Measurements from ENCODE around the gene KANSL1. TPM values are rescaled to one million over a fixed set of nuclear protein-coding genes. Genes with fewer than 3 reads are reported as not detected.

KANSL1 gene
- total RNA-seq, 1 donor from 2014 or later: 129 TPM

DNA sequence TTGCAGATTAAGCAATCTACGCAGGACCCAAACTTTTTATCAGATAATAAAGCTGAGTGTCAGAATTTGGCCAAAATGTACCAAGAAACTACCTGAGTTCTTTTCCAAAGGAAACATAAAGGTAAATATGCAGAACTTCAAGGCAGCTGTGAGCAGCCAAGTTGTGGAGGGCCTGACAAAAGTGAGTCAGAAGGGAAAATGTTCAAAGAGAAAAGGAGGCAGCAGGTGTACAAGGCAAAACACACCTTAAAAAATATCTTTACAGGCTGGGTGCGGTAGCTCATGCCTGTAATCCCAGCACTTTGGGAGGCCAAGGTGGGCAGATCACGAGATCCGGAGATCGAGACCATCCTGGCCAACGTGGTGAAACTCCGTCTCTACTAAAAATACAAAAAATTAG is 7.0 kb upstream of the KANSL1 start:
- Mint-ChIP-seq H3K4me3 (no peak overlapping the region), H3K9me3 (peaks cover 5% of the 10 kb centered on the region), H3K27ac (peak overlapping the region; percentile 50), H3K36me3 (peaks cover 29% of the 10 kb centered on the region), H3K4me1 (ENCODE audit: unreplicated experiment) (peaks cover 11% of the 10 kb centered on the region), H3K27me3 (no peaks in the 10 kb centered on the region)
- DNase-seq (ENCODE audit: extremely low spot score, unreplicated experiment): no peak
- TF ChIP-seq, protein P1, sequence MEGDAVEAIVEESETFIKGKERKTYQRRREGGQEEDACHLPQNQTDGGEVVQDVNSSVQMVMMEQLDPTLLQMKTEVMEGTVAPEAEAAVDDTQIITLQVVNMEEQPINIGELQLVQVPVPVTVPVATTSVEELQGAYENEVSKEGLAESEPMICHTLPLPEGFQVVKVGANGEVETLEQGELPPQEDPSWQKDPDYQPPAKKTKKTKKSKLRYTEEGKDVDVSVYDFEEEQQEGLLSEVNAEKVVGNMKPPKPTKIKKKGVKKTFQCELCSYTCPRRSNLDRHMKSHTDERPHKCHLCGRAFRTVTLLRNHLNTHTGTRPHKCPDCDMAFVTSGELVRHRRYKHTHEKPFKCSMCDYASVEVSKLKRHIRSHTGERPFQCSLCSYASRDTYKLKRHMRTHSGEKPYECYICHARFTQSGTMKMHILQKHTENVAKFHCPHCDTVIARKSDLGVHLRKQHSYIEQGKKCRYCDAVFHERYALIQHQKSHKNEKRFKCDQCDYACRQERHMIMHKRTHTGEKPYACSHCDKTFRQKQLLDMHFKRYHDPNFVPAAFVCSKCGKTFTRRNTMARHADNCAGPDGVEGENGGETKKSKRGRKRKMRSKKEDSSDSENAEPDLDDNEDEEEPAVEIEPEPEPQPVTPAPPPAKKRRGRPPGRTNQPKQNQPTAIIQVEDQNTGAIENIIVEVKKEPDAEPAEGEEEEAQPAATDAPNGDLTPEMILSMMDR (conservative IDR thresholded peaks at IDR 0.05): no peak

GRCh38 chr17:46199379-46199778 is 6.2 kb upstream of the KANSL1 start:
- DNase-seq (ENCODE audit: extremely low spot score, unreplicated experiment): no peak
- Mint-ChIP-seq H3K27me3 (no peaks in the 10 kb centered on the region), H3K36me3 (peaks cover 21% of the 10 kb centered on the region), H3K4me3 (no peak overlapping the region), H3K9me3 (peaks cover 5% of the 10 kb centered on the region), H3K27ac (peak overlapping the region; percentile 33), H3K4me1 (ENCODE audit: unreplicated experiment) (peaks cover 19% of the 10 kb centered on the region)
- TF ChIP-seq, protein P1 (conservative IDR thresholded peaks at IDR 0.05): no peak

DNA sequence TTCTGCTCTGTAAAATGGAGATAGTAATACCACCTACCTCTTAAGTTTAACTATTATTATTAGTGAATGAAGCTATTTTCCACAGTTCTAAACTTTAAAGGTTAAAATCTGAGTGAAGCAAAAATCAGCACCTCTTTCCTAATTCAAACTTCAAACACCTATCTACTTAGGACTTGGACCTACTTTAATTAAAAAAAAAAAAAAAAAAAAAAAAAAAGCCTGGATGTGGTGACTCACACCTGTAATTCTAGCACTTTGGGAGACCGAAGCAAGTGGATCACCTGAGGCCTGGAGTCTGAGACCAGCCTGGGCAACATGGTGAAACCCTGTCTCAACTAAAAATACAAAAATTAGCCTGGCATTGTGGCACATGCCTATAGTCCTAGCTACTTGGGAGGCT is 5.0 kb upstream of the KANSL1 start:
- peaks cover 21% of the 10 kb centered on the region for H3K36me3 Mint-ChIP-seq
- no peaks in the 10 kb centered on the region for H3K27me3 Mint-ChIP-seq
- TF ChIP-seq, protein P1 (conservative IDR thresholded peaks at IDR 0.05): no peak
- peaks cover 23% of the 10 kb centered on the region for H3K4me1 Mint-ChIP-seq (ENCODE audit: unreplicated experiment)
- H3K27ac Mint-ChIP-seq: no peak overlapping the region
- peaks cover 5% of the 10 kb centered on the region for H3K9me3 Mint-ChIP-seq
- no peak for DNase-seq (ENCODE audit: extremely low spot score, unreplicated experiment)
- H3K4me3 Mint-ChIP-seq: no peak overlapping the region

- Mint-ChIP-seq H3K9me3 (peaks cover 5% of the 10 kb centered on the region), H3K4me3 (no peak overlapping the region), H3K27me3 (no peaks in the 10 kb centered on the region), H3K36me3 (peaks cover 21% of the 10 kb centered on the region), H3K4me1 (ENCODE audit: unreplicated experiment) (peaks cover 23% of the 10 kb centered on the region), H3K27ac (peak overlapping the region; percentile 73)
- TF ChIP-seq, protein P1 (conservative IDR thresholded peaks at IDR 0.05): no peak
- no peak for DNase-seq (ENCODE audit: extremely low spot score, unreplicated experiment)
Measured at GRCh38 chr17:46197530-46197929, 4.3 kb upstream of the KANSL1 start.

DNA sequence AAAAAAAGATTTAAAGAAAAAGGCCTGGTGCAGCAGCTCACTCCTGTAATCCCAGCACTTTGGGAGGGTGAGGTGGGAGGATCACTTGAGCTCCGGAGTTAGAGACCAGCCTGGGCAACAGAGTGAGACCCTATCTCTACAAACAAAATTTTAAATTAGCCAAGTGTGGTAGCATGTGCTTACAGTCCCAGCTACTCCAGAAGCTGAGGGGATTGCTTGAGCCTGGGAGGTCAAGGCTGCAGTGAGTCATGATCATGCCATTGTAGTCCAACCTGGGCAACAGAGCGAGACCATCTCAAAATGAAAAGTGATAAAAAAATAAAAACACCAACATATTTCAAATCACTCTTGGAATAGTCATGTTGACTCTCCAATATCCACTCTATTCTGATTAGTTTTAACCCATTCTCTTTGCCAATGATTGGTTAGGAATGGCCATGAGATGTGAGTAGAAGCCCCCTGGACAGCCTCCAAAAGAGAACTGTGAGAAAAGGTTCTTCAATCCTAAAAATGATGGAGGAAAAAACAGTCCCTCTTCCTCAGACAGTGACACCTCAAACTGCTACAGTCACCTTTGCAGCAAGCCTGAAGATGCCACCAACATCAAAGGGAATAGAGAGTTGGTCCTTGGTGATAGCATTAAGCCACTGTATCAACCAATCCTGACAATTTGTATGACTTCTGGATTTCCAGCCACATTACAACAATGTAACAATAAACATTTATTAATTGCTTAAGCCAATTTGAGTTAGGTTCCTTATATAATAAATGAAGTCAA is 2.9 kb upstream of the KANSL1 start:
- no peak for DNase-seq (ENCODE audit: extremely low spot score, unreplicated experiment)
- peaks cover 5% of the 10 kb centered on the region for H3K9me3 Mint-ChIP-seq
- H3K27me3 Mint-ChIP-seq: no peaks in the 10 kb centered on the region
- TF ChIP-seq, protein P1 (conservative IDR thresholded peaks at IDR 0.05): no peak
- H3K27ac Mint-ChIP-seq: no peak overlapping the region
- H3K36me3 Mint-ChIP-seq: peaks cover 21% of the 10 kb centered on the region
- no peak overlapping the region for H3K4me3 Mint-ChIP-seq
- H3K4me1 Mint-ChIP-seq (ENCODE audit: unreplicated experiment): peaks cover 23% of the 10 kb centered on the region
